Testis (tissue), 2 donors: ENCODE results near the gene TTL.

Experiments used
- CTCF ChIP-seq, 3 experiments: fragments of 450-650 bp in 2 of 3; fragments of 200-600 bp in 1 of 3; sonication (generic) in 1 of 3; IDR thresholded peaks; one replicate each; pipeline ENCODE4 v1.5.1; 2016 to 2019; ENCODE audit warnings: antibody characterized with exemption in 3 of 3, mild to moderate bottlenecking in 2 of 3, moderate library complexity in 1 of 3
- POLR2A ChIP-seq: fragments of 450-650 bp; IDR thresholded peaks from one replicate; pipeline ENCODE4 v1.6.1; 2017; ENCODE audit warnings: antibody characterized with exemption, mild to moderate bottlenecking, moderate library complexity

GRCh38 chr2:112520234-112520783 lies 38.4 kb downstream of the TTL start:
- no peak for TF ChIP-seq CTCF (IDR thresholded peaks at IDR 0.05)
- no peak for TF ChIP-seq POLR2A
